PFSK-1 (cell line): ENCODE data around the gene TNFRSF12A.

ENCODE experiments used
- FOXP2 ChIP-seq: optimal IDR thresholded peaks from 2 replicates; pipeline ENCODE3; 2011; ENCODE audit warnings: borderline replicate concordance, control low read depth, inconsistent platforms; ENCODE audit not compliant: insufficient read depth; ENCODE audit errors: extremely low read length, extremely low read depth
- POLR2AphosphoS5 ChIP-seq: IDR thresholded peaks from 2 replicates; pipeline ENCODE4 v1.6.1; 2012; ENCODE audit warnings: low read depth, mild to moderate bottlenecking, control low read depth, low read length, moderate library complexity
- SIN3A ChIP-seq: IDR thresholded peaks from 2 replicates; pipeline ENCODE4 v1.6.1; 2012; ENCODE audit warnings: mild to moderate bottlenecking, low read length, moderate library complexity, borderline replicate concordance; ENCODE audit not compliant: insufficient read depth
- TAF1 ChIP-seq: IDR thresholded peaks from 2 replicates; pipeline ENCODE4 v1.6.1; 2012; ENCODE audit warnings: low read length, control low read depth, borderline replicate concordance; ENCODE audit not compliant: insufficient read depth
- TF ChIP-seq, protein P1 (sequence below), 2 experiments: IDR thresholded peaks; 2 replicates each; pipeline versions ENCODE4 v1.6.1 to v1.8.0; 2011 to 2012; ENCODE audit warnings: low read depth in 2 of 2, low read length in 2 of 2, control low read depth in 1 of 2, inconsistent platforms in 1 of 2, mild to moderate bottlenecking in 1 of 2, moderate library complexity in 1 of 2; ENCODE audit not compliant: insufficient read depth in 1 of 2

DNA sequence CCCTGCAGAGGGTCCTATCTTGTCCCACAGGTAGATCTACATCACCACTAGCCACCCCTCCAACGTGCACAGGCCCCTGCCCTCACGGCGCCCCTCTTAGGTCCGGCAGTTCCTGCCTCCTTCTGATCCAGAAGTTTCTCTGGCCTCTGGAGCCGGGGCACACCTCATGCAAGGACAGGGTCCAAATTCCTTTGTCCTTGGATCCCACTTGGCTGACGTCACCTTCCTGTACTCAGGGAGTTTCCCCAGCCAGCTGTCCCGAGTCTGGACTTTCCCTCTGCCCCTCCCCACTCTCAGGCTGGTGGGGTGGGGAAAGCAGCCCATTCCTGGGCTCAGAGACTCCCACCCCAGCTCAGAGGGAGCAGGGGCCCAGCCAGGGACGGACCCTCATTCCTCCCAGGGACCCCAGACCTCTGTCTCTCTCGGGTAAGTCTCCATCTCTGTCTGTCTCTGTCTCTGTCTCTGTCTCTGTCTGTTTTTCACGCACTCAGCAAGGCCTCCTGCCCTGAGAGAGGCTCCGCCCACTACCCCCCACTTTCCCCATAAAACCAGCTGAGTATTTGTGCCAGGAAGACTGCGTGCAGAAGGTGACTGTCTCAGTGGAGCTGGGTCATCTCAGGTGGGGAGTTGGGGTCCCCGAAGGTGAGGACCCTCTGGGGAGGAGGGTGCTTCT is 45.0 kb downstream of the TNFRSF12A start, which contains the start of gene IL32:
- TF ChIP-seq POLR2AphosphoS5 (no peak), TAF1 (no peak), SIN3A (no peak), FOXP2 (no peak)
- TF ChIP-seq, protein P1, sequence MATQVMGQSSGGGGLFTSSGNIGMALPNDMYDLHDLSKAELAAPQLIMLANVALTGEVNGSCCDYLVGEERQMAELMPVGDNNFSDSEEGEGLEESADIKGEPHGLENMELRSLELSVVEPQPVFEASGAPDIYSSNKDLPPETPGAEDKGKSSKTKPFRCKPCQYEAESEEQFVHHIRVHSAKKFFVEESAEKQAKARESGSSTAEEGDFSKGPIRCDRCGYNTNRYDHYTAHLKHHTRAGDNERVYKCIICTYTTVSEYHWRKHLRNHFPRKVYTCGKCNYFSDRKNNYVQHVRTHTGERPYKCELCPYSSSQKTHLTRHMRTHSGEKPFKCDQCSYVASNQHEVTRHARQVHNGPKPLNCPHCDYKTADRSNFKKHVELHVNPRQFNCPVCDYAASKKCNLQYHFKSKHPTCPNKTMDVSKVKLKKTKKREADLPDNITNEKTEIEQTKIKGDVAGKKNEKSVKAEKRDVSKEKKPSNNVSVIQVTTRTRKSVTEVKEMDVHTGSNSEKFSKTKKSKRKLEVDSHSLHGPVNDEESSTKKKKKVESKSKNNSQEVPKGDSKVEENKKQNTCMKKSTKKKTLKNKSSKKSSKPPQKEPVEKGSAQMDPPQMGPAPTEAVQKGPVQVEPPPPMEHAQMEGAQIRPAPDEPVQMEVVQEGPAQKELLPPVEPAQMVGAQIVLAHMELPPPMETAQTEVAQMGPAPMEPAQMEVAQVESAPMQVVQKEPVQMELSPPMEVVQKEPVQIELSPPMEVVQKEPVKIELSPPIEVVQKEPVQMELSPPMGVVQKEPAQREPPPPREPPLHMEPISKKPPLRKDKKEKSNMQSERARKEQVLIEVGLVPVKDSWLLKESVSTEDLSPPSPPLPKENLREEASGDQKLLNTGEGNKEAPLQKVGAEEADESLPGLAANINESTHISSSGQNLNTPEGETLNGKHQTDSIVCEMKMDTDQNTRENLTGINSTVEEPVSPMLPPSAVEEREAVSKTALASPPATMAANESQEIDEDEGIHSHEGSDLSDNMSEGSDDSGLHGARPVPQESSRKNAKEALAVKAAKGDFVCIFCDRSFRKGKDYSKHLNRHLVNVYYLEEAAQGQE (IDR thresholded peaks at IDR 0.05; ENCODE audit: insufficient read depth in 1 of 2, low read depth in 2 of 2, low read length in 2 of 2) = no peak
